HEK293T (cell line): ENCODE results near the gene DHX30.

Experiments
- FOXA1 ChIP-seq: fragments of 450-650 bp; IDR thresholded peaks from 2 replicates; pipeline ENCODE4 v1.6.1; 2016; ENCODE audit warnings: mild to moderate bottlenecking
- FOXK2 ChIP-seq: fragments of 450-650 bp; IDR thresholded peaks from 2 replicates; pipeline ENCODE4 v1.6.1; 2016; ENCODE audit warnings: mild to moderate bottlenecking
- SP1 ChIP-seq: fragments of 450-650 bp; IDR thresholded peaks from 2 replicates; pipeline ENCODE4 v1.6.1; 2017
- SUZ12 ChIP-seq: fragments of 450-650 bp; IDR thresholded peaks from 2 replicates; pipeline ENCODE4 v1.6.1; 2016; ENCODE audit warnings: mild to moderate bottlenecking
- TARDBP ChIP-seq: fragments of 450-650 bp; IDR thresholded peaks from 2 replicates; pipeline ENCODE4 v1.6.1; 2016

DNA sequence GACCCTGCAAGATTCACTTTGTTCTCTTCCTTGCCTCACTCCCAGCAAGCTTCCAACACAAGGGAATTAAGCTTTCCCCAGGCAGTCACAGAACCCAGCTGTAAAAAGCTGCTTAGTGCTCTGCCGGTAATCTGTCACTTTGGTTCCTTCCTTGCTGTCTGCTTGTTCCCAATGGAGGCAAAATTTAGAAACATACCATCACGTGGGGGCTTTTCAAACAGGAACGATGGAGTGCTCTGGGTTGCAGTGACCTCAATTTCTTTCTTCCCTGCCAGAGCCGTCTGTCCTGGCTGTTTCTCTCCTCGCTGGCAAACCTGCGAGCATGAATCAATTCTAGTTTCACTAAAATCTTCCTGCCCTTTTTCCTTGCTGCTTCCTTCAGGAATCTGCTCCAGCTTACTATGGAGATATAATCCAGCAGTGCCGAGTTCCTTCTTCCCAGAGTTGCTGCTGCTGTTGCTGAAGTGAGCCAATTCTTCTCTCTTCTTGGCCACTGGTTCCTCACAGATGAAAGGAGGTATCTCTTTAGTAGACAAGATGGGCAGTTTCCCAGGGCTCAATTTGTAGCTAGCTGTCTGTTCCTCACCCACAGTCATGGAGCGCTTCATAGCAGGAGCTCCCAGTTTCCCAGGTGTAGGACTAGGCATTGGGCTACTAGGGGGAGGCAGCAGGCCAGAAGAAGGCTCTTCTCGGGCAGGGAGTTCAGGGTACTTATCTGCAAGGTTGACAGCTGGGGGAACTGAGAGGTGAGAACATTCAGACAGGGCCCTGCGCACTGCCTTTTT lies 88.1 kb downstream of the DHX30 start:
- no peak for TF ChIP-seq FOXK2
- TF ChIP-seq SP1: no peak
- TF ChIP-seq SUZ12: no peak
- TF ChIP-seq TARDBP: no peak
- no peak for TF ChIP-seq FOXA1
